ENCODE results near the gene GNPTAB.
"Not testable (repeated sequence)": the region's sequence is repeated elsewhere in the genome, so short reads cannot be mapped to it uniquely, and the experiment has no call there.

DNA sequence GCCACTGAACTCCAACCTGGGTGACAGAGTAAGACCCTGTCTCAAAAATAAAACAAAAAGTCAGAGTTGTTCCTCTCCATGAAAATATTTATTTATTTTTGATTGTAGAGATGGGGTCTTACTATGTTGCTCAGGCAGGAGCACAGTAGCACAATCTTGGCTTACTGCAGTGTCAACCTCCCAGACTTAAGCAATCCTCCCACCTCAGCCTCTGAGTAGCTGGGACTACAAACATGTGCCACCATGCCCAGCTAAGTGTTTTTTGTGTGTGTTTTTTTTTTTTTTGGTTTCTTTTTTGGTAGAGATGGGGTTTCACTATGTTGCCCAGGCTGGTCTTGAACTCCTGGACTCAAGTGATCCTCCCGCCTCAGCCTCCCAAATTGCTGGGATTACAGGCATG, 18.0 kb downstream of the GNPTAB start:
- TF ChIP-seq, protein P1, sequence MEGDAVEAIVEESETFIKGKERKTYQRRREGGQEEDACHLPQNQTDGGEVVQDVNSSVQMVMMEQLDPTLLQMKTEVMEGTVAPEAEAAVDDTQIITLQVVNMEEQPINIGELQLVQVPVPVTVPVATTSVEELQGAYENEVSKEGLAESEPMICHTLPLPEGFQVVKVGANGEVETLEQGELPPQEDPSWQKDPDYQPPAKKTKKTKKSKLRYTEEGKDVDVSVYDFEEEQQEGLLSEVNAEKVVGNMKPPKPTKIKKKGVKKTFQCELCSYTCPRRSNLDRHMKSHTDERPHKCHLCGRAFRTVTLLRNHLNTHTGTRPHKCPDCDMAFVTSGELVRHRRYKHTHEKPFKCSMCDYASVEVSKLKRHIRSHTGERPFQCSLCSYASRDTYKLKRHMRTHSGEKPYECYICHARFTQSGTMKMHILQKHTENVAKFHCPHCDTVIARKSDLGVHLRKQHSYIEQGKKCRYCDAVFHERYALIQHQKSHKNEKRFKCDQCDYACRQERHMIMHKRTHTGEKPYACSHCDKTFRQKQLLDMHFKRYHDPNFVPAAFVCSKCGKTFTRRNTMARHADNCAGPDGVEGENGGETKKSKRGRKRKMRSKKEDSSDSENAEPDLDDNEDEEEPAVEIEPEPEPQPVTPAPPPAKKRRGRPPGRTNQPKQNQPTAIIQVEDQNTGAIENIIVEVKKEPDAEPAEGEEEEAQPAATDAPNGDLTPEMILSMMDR (IDR thresholded peaks at IDR 0.05) = not testable (repeated sequence)
- not testable (repeated sequence) for TF ChIP-seq EZH2 (IDR thresholded peaks at IDR 0.05; ENCODE audit: borderline replicate concordance, insufficient read depth, low read depth, low read length, poor library complexity, severe bottlenecking)
